HuH-7 (cell line): ENCODE measurements around the gene GABPB2.
A peak's percentile ranks its signal among the peaks of the same experiment; 100 is the strongest.

Source experiments
- DNase-seq: peaks from one replicate; pipeline ENCODE4 v3.0.0; 2011; ENCODE audit warnings: low spot score

Gene GABPB2

DNA sequence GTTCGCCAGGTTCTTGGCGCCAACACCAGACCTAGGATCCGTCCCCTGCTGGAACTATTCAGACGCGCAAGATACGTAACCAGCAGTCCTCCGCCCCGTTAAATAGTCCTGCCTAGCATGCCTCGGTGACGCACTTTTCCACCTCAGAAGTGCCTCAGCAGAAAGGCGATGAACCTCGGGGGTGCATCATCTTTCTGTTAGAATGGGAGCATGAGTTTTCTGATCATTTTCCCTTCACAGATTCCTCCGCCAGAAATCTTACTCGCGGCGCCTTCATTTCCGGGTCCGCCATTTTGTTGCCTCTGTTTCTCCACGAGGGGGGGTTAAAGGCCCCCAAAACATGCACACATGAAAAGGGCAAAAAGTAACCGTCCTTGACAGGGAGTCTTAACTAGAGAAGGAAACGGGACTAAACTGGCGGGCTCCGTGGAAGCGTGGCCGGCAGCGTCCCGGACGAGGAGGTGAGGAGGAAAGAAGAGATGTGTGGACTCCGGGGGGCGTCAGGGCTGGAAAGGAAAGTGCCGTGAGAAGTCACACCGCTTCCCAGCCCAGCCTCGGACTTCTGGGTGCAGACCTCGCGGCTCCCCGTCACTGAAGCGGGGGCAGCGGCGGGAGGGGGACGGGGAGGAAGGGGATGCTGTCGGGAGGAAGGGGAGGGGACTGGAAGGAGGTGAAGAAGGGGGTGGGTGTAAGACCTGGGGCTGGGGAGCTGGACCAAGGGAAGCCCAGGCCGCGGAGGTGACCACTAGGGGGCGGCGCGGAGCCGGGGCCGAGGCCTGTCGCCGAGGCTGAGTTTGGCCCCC is at the start of gene GABPB2:
Gene GABPB2, plus strand, starts transcription at position 288 of the 803 bp plus-strand sequence. CDS start 17,429 bp downstream, outside the sequence.
- DNase-seq: peak; percentile 70

GRCh38 chr1:151024540-151025146 is 45.9 kb upstream of the GABPB2 start:
- peak; percentile 61 for DNase-seq

DNA sequence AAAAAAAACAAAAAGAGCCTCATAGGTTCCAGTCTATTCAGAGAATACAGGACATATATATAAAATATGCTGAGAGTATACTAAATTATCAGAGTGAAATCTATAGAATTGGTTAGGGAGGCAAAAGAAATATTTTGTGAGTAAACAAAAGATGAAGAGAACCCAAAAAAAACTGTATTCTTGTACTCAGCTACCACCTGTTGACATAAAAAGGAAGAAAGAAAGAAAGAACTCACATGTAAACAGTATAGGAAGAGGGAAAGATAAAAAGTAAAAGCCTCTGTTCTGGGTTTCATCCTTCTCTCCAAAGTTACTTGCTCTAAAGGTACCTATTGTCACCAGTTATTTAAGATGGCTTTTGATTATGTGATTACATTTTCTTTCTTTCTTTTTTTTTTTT is 44.1 kb upstream of the GABPB2 start:
- DNase-seq: no peak

DNA sequence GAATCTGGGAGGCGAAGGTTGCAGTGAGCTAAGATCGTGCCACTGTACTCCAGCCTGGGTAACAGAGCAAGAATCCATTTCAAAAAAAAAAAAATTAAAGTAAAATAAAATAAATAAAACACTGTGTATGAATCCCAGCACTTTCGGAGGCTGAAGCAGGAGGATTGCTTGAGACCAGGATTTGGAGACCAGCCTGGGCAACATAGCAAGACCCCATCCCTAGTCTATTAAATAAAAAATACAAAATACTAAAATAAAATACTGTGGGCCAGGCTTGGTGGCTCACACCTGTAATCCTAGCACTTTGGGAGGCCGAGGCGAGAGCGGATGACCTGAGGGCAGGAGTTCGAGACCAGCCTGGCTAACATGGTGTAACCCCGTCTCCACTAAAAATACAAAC is 38.4 kb upstream of the GABPB2 start:
- DNase-seq: no peak

DNA sequence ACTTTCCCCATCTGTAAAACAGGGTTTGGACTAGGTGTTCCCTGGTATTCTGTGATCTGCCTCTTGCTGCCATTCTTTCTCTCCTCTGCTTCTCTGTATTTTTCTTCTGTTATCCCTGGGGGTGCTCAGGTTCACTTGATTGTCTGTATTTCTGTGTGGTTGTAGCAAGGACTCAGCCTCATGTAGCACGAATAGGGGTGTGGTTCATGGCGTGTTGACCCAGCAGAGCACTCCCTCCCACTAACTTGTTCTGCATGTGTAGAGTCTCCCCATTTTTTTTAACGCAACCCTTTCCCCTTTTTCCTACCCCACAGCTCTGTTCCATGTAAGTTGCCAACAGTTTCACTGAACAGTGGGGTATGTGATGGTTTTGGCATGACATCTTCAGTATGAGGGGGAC is 35.4 kb upstream of the GABPB2 start:
- no peak for DNase-seq

GRCh38 chr1:151036356-151036755 is 34.2 kb upstream of the GABPB2 start, which contains the start of gene BNIPL:
Gene BNIPL (plus strand): TSS chr1:151036586. CDS start chr1:151036726, 140 bp downstream.
- no peak for DNase-seq

- no peak for DNase-seq
Observed at GRCh38 chr1:151037032-151037431, 33.5 kb upstream of the GABPB2 start.

- DNase-seq: no peak
Observed at GRCh38 chr1:151039521-151039920, 31.0 kb upstream of the GABPB2 start.

DNA sequence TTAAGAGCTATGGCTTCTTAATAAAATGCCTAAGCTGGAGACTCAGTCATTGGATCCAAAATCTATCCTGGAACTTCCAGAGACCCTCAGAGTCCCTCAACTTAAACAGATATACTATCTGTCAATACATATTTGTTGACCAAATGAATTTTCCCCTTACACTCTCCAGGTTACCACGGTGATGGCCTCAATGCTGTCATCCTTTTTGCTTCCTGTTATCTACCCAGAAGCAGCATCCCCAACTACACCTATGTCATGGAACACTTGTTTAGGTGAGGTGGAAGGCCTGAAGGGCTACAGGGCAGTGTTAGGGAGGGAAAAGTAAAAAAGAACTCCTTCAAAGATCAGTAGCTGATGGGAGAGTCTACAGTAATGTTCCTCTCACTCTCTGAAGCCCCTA is 27.4 kb upstream of the GABPB2 start:
- no peak for DNase-seq

DNA sequence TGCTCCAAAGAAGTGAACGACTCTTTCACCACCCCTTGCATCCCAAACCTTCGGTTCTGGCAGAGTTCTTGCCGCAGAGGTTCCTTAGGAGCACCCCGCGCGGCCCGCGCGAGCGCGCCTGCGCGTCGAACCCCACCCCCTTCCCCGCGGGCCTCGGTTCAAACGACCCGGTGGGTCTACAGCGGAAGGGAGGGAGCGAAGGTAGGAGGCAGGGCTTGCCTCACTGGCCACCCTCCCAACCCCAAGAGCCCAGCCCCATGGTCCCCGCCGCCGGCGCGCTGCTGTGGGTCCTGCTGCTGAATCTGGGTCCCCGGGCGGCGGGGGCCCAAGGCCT is 23.0 kb upstream of the GABPB2 start, which contains the start of gene C1orf56:
Gene C1orf56, plus strand, starts transcription at position 161 of the 334 bp plus-strand sequence. Its CDS starts 97 bp downstream, at position 258.
- DNase-seq: peak; percentile 83

- DNase-seq: no peak
Observed at GRCh38 chr1:151047925-151048644, 22.5 kb upstream of the GABPB2 start.

- peak; percentile 87 for DNase-seq
Observed at GRCh38 chr1:151048645-151049032, 21.9 kb upstream of the GABPB2 start.

DNA sequence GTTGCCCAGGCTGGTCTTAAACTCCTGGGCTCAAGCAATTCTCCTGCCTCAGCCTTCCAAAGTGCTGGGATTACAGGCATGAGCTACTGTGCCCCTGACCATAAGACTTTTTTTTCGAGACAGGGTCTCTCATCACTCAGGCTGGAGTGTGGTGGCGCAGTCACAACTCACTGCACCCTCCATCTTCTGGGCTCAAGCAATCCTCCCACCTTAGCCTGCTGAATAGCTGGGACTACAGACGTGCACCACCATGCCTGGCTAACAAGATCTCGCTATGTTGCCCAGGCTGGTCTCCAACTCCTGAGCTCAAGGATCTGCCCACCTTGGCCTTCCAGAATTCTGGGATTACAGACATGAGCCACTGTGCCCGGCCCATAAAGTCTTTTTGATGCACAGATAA is 21.1 kb upstream of the GABPB2 start:
- no peak for DNase-seq

GRCh38 chr1:151050051-151050688 is 20.4 kb upstream of the GABPB2 start:
- no peak for DNase-seq

DNA sequence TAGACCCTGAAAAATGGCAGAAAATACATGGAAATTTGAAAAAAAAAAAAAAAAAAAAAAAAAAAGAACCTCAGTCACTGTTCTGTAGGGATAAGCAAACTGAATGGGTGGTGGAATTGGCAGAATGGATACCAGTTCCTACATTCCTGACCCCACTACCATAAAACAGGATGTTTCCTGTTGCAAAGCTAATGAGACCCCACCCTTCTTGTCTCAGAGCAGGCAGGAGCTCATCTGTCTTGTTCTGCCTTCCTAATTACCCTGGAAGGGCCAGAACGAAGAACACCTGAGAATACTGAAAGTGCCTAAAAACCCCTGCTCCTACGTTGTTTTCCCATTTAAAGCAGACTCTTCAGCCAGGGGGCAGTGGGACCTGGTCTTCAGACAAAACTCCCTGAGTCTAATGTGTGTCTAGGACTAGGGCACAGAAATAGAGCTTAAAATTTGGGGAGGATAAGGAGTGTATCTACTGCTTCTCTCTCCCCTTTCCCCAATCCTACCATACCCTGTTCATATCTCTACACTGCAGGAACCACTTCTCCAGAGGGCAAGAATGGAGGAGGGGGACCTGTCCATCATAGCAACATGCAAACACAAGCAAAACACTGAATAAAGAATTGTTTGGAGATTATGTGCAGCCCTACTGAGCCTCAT is 19.1 kb upstream of the GABPB2 start:
- no peak for DNase-seq

- DNase-seq: no peak
Observed at GRCh38 chr1:151054971-151055547, 15.5 kb upstream of the GABPB2 start.

DNA sequence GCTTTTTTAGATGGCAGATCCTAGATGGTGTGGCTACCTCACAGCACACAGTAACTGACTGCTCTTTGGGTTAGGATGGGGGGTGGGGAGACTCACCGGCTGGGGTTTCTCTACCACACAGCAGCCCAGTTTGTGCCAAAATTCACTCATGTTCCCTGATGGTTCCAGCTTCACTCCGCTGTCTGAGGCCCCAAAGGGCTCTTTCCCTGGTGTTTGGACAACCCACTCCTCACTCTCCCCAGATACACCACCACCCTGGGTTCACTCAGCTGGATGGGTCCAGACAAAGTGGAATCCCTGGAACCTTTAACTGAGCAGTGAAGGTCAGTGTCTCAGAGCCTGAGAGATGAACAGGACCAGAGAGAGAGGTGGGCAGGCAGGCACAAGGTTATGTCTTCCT is 15.0 kb upstream of the GABPB2 start:
- DNase-seq: no peak

- no peak for DNase-seq
Observed at GRCh38 chr1:151056149-151056548, 14.4 kb upstream of the GABPB2 start.

DNA sequence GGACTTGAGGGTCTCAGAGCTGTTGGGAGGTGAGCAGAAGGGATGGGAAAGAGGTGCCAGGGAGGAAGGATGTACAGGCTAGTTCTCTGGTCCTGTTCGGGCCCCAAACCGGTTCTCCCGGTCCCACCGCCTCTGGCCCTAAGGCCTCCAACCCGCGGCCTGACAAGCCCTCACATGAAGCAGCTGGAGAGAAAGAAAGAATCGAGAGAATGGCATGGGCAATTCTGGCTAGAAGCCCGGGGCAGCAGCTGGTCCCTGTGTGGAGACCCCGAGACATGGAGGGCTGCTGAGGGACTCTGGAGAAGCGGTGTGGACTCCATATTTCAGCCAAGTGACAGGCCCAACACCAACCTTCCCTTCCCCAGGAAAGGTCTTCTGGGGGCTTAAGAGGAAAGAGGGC is 11.9 kb upstream of the GABPB2 start:
- no peak for DNase-seq

DNA sequence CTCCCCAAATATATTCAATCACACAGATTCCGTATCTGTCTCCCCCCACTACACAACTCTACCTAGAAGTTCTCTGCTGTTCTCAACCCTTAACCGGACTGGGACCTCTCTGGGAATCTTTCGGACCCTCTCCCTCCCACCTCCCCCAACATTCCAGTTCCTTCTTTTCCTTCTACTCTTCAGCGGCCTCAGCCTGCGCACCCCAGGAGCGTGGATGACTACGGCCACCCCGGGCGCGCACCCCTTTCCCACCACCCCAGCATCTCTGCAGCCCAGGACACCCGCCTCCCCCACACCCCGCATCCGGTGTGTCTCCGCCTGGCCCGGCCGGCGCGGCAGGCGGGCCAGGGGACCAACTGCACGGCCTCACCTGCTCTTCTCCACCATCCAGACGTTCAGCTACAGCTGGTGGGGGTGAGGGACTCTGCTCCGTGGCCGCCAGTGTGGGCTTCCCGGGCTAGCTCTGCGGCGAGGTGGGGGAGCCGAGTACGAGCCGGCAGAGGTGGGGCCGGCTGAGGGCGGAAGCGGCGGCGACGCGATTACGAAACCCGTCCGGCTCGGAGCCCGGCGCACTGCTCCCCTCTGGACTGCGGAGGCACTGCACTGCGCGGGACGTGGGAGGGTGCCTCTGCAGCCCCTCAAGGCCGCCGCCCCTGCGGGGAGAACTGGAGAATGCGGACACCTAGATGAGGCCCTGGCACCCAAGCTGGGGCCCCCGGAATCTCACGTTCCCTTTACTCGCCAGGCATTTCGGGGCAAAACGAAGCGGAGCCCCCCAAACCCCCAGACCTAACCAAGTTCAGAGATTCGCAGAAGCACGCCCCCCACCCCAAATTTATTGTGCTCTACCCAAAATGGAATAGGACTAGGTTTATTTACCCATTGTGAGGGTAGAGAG is 11.2 kb upstream of the GABPB2 start, which contains the start of gene CDC42SE1:
Gene CDC42SE1, minus strand, starts transcription at position 514 of the 898 bp plus-strand sequence. CDS start 3,892 bp downstream, outside the sequence.
- peak; percentile 86 for DNase-seq
